ENCODE results near the gene TAF5.

- no peak for TF ChIP-seq POLR2A (IDR thresholded peaks at IDR 0.05)
- no peak for TF ChIP-seq CTCF (IDR thresholded peaks at IDR 0.05)
These were observed 31.4 kb upstream of the TAF5 start for GRCh38 chr10:103336370-103336769.
